Ovary (tissue), 3 donors: ENCODE results near the gene MAGI1.

Experiments
- POLR2A ChIP-seq: fragments of 450-650 bp; IDR thresholded peaks from one replicate; pipeline ENCODE4 v1.6.1; 2017; ENCODE audit warnings: antibody characterized with exemption, mild to moderate bottlenecking, moderate library complexity
- TF ChIP-seq, protein P1 (sequence below), 3 donors: fragments of 450-650 bp in 2 of 3; fragments of 200-600 bp in 1 of 3; IDR thresholded peaks; one replicate each; pipeline versions ENCODE4 v1.5.1 to v1.8.0; 2016 to 2022; ENCODE audit warnings: antibody characterized with exemption in 3 of 3, mild to moderate bottlenecking in 1 of 3
- donor health status: DM: no; HTN: no; CAD: no.

DNA sequence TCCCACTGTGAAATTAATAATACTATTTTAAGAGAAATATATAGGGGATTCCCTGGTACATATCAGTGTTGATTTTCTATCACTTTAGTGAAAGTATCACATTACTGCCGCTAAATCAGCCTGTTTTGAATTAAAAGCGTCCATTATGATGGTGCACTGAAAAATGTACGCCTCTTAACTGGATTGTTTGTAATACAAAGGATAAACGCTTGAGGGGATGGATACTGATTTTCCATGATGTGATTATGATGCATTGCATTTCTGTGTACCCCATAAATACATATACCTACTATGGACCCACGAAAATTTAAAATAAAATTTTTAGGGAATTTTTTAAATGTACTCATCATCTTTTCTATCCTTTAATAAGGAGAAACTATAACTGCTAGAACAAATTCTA is 478.6 kb downstream of the MAGI1 start:
- TF ChIP-seq, protein P1, sequence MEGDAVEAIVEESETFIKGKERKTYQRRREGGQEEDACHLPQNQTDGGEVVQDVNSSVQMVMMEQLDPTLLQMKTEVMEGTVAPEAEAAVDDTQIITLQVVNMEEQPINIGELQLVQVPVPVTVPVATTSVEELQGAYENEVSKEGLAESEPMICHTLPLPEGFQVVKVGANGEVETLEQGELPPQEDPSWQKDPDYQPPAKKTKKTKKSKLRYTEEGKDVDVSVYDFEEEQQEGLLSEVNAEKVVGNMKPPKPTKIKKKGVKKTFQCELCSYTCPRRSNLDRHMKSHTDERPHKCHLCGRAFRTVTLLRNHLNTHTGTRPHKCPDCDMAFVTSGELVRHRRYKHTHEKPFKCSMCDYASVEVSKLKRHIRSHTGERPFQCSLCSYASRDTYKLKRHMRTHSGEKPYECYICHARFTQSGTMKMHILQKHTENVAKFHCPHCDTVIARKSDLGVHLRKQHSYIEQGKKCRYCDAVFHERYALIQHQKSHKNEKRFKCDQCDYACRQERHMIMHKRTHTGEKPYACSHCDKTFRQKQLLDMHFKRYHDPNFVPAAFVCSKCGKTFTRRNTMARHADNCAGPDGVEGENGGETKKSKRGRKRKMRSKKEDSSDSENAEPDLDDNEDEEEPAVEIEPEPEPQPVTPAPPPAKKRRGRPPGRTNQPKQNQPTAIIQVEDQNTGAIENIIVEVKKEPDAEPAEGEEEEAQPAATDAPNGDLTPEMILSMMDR (IDR thresholded peaks at IDR 0.05) = no peak
- no peak for TF ChIP-seq POLR2A
